DND-41 (cell line): ENCODE measurements around the gene TAGLN2.

Source experiments
- CTCF ChIP-seq: IDR thresholded peaks from 2 replicates; pipeline ENCODE4 v1.5.1; 2012; ENCODE audit warnings: borderline replicate concordance, low read length, moderate library complexity, mild to moderate bottlenecking; ENCODE audit not compliant: poor library complexity, severe bottlenecking; ENCODE audit errors: extremely low read depth
- EZH2 ChIP-seq: IDR thresholded peaks from 3 replicates; pipeline ENCODE4 v1.6.1; 2012; ENCODE audit warnings: borderline replicate concordance, low read depth, mild to moderate bottlenecking, moderate library complexity, low read length, inconsistent platforms; ENCODE audit not compliant: severe bottlenecking

GRCh38 chr1:159906960-159907359 lies 18.3 kb downstream of the TAGLN2 start:
- TF ChIP-seq CTCF (no peak), EZH2 (no peak)
